ENCODE data around the gene RNU2-63P. TPM values are rescaled to one million over a fixed set of nuclear protein-coding genes. Genes with fewer than 3 reads are reported as not detected.
A peak's percentile ranks its signal among the peaks of the same experiment; 100 is the strongest.

RNU2-63P gene
- total RNA-seq, 4 donors from 2014 or later: not detected

GRCh38 chr2:88054782-88055370 lies 38.5 kb upstream of the RNU2-63P start:
- 2 to 16% methylated on average over 8 to 24 of the region's 25 CpGs for WGBS, 2 donors (ENCODE audit: low coverage in 1 of 2)
- in situ Hi-C loops (cut with MboI; ENCODE audit: low pct_ligation_motif_present in 1 of 4, low pct_unique_long_range_greater_than_20kb in 1 of 4, low sequenced_read_pairs in 3 of 4): loop anchor here in 3 of 4 donors (5.0 to 10.0 kb wide), 2 partner anchors 107 to 110 kb away; no protein-coding TSS in a partner anchor
- peaks cover 11 to 38% (median 29%) of the 10 kb centered on the region in 4 donors for H3K4me1 ChIP-seq
- DNase-seq: no peak
- no peaks in the 10 kb centered on the region for H3K27me3 ChIP-seq
- H3K27ac ChIP-seq: peak overlapping the region; percentile 98 to 100 (median 100)
- H3K9me3 ChIP-seq: no peaks in the 10 kb centered on the region
- H3K36me3 ChIP-seq: no peaks in the 10 kb centered on the region
- no peak for TF ChIP-seq EP300 (IDR thresholded peaks at IDR 0.05; ENCODE audit: low read depth)
- no peak for TF ChIP-seq POLR2A (IDR thresholded peaks at IDR 0.05)
- TF ChIP-seq POLR2AphosphoS5 (IDR thresholded peaks at IDR 0.05): no peak
- TF ChIP-seq CTCF (IDR thresholded peaks at IDR 0.05): no peak
- peak overlapping the region; percentile 82 to 99 (median 97) for H3K4me3 ChIP-seq
- intact Hi-C loops (cut with DNase I; ENCODE audit: low total_unique reads): no loop called here

- no peaks in the 10 kb centered on the region for H3K36me3 ChIP-seq
- in situ Hi-C loops (cut with MboI; ENCODE audit: low pct_ligation_motif_present in 1 of 4, low pct_unique_long_range_greater_than_20kb in 1 of 4, low sequenced_read_pairs in 3 of 4): loop anchor here in 2 of 4 donors (10.0 kb wide), 1 partner anchor 111 kb away; no protein-coding TSS in a partner anchor
- intact Hi-C loops (cut with DNase I; ENCODE audit: low total_unique reads): no loop called here
- peak overlapping the region; percentile 82 to 99 (median 97) for H3K4me3 ChIP-seq
- TF ChIP-seq EP300 (IDR thresholded peaks at IDR 0.05; ENCODE audit: low read depth) (no peak), CTCF (IDR thresholded peaks at IDR 0.05) (no peak), POLR2AphosphoS5 (IDR thresholded peaks at IDR 0.05) (no peak), POLR2A (IDR thresholded peaks at IDR 0.05) (no peak)
- WGBS, 2 donors (ENCODE audit: low coverage in 1 of 2): 35 to 39% methylated on average over 5 to 10 of the region's 10 CpGs
- peaks cover 11 to 36% (median 29%) of the 10 kb centered on the region in 4 donors for H3K4me1 ChIP-seq
- no peak for DNase-seq
- H3K27ac ChIP-seq: peak overlapping the region; percentile 98 to 100 (median 100)
- no peaks in the 10 kb centered on the region for H3K9me3 ChIP-seq
- H3K27me3 ChIP-seq: no peaks in the 10 kb centered on the region
Observed at GRCh38 chr2:88053934-88054781, 37.8 kb upstream of the RNU2-63P start.

DNA sequence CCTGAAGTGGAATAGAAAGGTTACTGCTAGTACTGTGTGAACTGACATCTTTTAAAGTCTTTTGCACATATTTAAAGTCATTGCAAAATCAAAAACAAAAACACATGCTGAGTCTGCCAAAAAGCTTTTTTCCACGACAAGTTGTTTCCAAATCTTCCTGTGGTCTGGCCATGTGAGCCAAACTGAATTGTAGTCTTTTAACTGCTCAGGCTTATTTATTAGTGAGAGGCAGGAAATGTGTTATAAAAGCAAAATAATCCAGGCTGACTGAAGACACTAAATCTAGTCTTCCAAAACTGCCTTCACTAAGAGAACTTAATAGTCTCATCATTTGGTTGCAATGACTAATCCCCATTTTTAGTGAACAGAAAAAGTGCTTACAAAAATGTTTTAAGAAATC lies 36.9 kb upstream of the RNU2-63P start:
- H3K36me3 ChIP-seq: no peaks in the 10 kb centered on the region
- H3K4me1 ChIP-seq: peaks cover 11 to 36% (median 29%) of the 10 kb centered on the region in 4 donors
- peak overlapping the region in 1 of 4 donors; percentile 96 for H3K4me3 ChIP-seq
- in situ Hi-C loops (cut with MboI; ENCODE audit: low pct_ligation_motif_present in 1 of 4, low pct_unique_long_range_greater_than_20kb in 1 of 4, low sequenced_read_pairs in 3 of 4) (loop anchor here in 2 of 4 donors (10.0 kb wide), 1 partner anchor 112 kb away; no protein-coding TSS in a partner anchor), intact Hi-C loops (cut with DNase I; ENCODE audit: low total_unique reads) (no loop called here)
- H3K27me3 ChIP-seq: no peaks in the 10 kb centered on the region
- H3K9me3 ChIP-seq: no peaks in the 10 kb centered on the region
- H3K27ac ChIP-seq: peak overlapping the region; percentile 98 to 100 (median 100)
- TF ChIP-seq EP300 (IDR thresholded peaks at IDR 0.05; ENCODE audit: low read depth) (no peak), POLR2A (IDR thresholded peaks at IDR 0.05) (peak; percentile 13), POLR2AphosphoS5 (IDR thresholded peaks at IDR 0.05) (peak; percentile 27 to 36 (median 32)), CTCF (IDR thresholded peaks at IDR 0.05) (no peak)
- 0 to 47% methylated on average over 1 of the region's 1 CpG for WGBS, 2 donors (ENCODE audit: low coverage in 1 of 2)
- no peak for DNase-seq

DNA sequence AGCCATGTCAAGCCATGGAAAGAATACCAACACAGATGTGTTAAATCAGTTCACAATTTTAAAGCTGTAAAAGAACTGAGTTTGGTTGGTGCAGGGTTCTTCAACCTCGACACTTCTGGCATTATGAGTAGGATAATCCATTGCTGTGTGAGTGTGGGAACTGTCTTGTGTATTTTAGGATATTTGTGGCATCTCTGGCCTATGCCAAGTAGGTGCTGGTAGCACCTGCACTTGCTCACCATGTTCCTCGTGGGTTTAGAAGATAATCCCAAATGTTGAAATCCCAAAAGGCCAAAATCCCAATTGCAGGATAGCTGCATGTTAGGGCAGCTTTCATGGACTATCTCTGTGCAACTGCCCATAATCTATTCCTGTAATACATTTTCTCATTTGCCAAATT lies 35.4 kb upstream of the RNU2-63P start:
- 74 to 90% methylated on average over 2 of the region's 2 CpGs for WGBS, 2 donors (ENCODE audit: low coverage in 1 of 2)
- DNase-seq: no peak
- in situ Hi-C loops (cut with MboI; ENCODE audit: low pct_ligation_motif_present in 1 of 4, low pct_unique_long_range_greater_than_20kb in 1 of 4, low sequenced_read_pairs in 3 of 4) (loop anchor here in 2 of 4 donors (10.0 kb wide), 1 partner anchor 113 kb away; no protein-coding TSS in a partner anchor), intact Hi-C loops (cut with DNase I; ENCODE audit: low total_unique reads) (no loop called here)
- no peak overlapping the region for H3K27ac ChIP-seq
- no peak overlapping the region for H3K4me3 ChIP-seq
- H3K36me3 ChIP-seq: no peaks in the 10 kb centered on the region
- TF ChIP-seq CTCF (IDR thresholded peaks at IDR 0.05): no peak
- TF ChIP-seq POLR2A (IDR thresholded peaks at IDR 0.05): no peak
- TF ChIP-seq EP300 (IDR thresholded peaks at IDR 0.05; ENCODE audit: low read depth): no peak
- no peaks in the 10 kb centered on the region for H3K9me3 ChIP-seq
- no peaks in the 10 kb centered on the region for H3K27me3 ChIP-seq
- peaks cover 11 to 36% (median 29%) of the 10 kb centered on the region in 4 donors for H3K4me1 ChIP-seq

Measured in transverse colon (tissue), 4 donors.